Endodermal cell (in vitro differentiated cells): Measurements from ENCODE around the gene SCUBE3. TPM values are rescaled to one million over a fixed set of nuclear protein-coding genes. Genes with fewer than 3 reads are reported as not detected.

ENCODE experiments used
- DNase-seq: peaks from one replicate; pipeline ENCODE4 v3.0.0-alpha.2; 2017
- H3K27ac ChIP-seq: 2 replicates; pipeline ENCODE4 v1.5.1; 2013; ENCODE audit warnings: mild to moderate bottlenecking, low read depth, low read length, moderate library complexity
- H3K27me3 ChIP-seq: 2 replicates; pipeline ENCODE4 v1.6.1; 2013; ENCODE audit warnings: mild to moderate bottlenecking, low read length, moderate library complexity; ENCODE audit not compliant: insufficient read depth, control insufficient read depth, poor library complexity, severe bottlenecking
- H3K36me3 ChIP-seq: 2 replicates; pipeline ENCODE4 v1.7.0; 2013; ENCODE audit warnings: mild to moderate bottlenecking, low read length, moderate library complexity; ENCODE audit not compliant: control insufficient read depth, insufficient read depth
- H3K4me1 ChIP-seq: one replicate; pipeline ENCODE4 v1.7.0; 2013; ENCODE audit warnings: low read length; ENCODE audit not compliant: control insufficient read depth, insufficient read depth
- H3K4me3 ChIP-seq: 2 replicates; pipeline ENCODE4 v1.5.1; 2013; ENCODE audit warnings: mild to moderate bottlenecking, low read length, moderate library complexity
- H3K9ac ChIP-seq: 2 replicates; pipeline ENCODE4 v1.6.1; 2013; ENCODE audit warnings: mild to moderate bottlenecking, low read length, moderate library complexity; ENCODE audit not compliant: poor library complexity, severe bottlenecking; ENCODE audit errors: extremely low read depth
- H3K9me3 ChIP-seq: 2 replicates; pipeline ENCODE4 v1.6.1; 2013; ENCODE audit warnings: mild to moderate bottlenecking, low read length, moderate library complexity; ENCODE audit not compliant: control insufficient read depth
- H3K27ac Mint-ChIP-seq: 2 replicates; pipeline ENCODE4 v1.8.0; 2020; ENCODE audit warnings: mixed read lengths
- H3K27me3 Mint-ChIP-seq: 2 replicates; pipeline ENCODE4 v1.8.0; 2021; ENCODE audit warnings: mild to moderate bottlenecking, mixed read lengths; ENCODE audit not compliant: insufficient read depth
- H3K36me3 Mint-ChIP-seq: 2 replicates; pipeline ENCODE4 v1.8.0; 2020; ENCODE audit warnings: low read depth, mixed read lengths
- H3K4me1 Mint-ChIP-seq: 2 replicates; pipeline ENCODE4 v1.8.0; 2020; ENCODE audit warnings: mixed read lengths
- H3K4me3 Mint-ChIP-seq: 2 replicates; pipeline ENCODE4 v1.8.0; 2020; ENCODE audit warnings: mild to moderate bottlenecking, moderate library complexity, mixed read lengths
- H3K9me3 Mint-ChIP-seq: 2 replicates; pipeline ENCODE4 v1.8.0; 2020; ENCODE audit warnings: mild to moderate bottlenecking, mixed read lengths
- WGBS, 2 experiments: methylation state at CpG; one replicate each; pipeline versions ENCODE4 v1.1.5 to v1.1.7; 2013; ENCODE audit warnings: missing lambda C conversion rate in 2 of 2, mixed read lengths in 1 of 2; ENCODE audit not compliant: insufficient coverage in 1 of 2, insufficient read length in 1 of 2; 5-methylcytosine and 5-hydroxymethylcytosine counted together
- long read RNA-seq, 4 experiments: library from polyadenylated mRNA in 2 of 4; library from RNA in 1 of 4; library from capped mRNA in 1 of 4; stranded (forward) in 3 of 4; unstranded in 1 of 4; transcript quantifications; one replicate each; pipeline ENCODE4 v2.0.0, GENCODE V29; 2020 to 2021; ENCODE audit warnings: inconsistent platforms in 1 of 4
- polyA plus RNA-seq, 2 experiments: library from polyadenylated mRNA; stranded (reverse); fragments of 50-300 nt; gene quantifications; one replicate each; pipeline ENCODE4 v1.2.3, GENCODE V29; 2013
- total RNA-seq, 2 donors: library from RNA; stranded (reverse); fragmentation: NEBNext Ultra II Directional in 1 of 2; extraction: Animal tissue kit (Norgen Biotek cat#: 25700) in 1 of 2; gene quantifications; 2 replicates in 1 of 2; 3 replicates in 1 of 2; pipeline ENCODE4 v1.2.1, GENCODE V29; 2021
- TF ChIP-seq, protein P1 (sequence below): fragments of 200-600 bp; sonication (generic); conservative IDR thresholded peaks from 2 replicates; pipeline ENCODE4 v1.5.0; 2021; ENCODE audit warnings: antibody characterized with exemption, mild to moderate bottlenecking

SCUBE3 gene
- total RNA-seq, result under 1 TPM; 0.27 to 0.86 TPM
- 22.4 TPM for polyA plus RNA-seq (2013, experiment 1 of 2)
- polyA plus RNA-seq (2013, experiment 2 of 2), result 18.8 TPM
- long read RNA-seq, experiment 1, result 0 reads
- long read RNA-seq, experiment 2, full-length matches to known transcripts, result 1 of 1 reads
- long read RNA-seq, experiment 2, partial matches to known transcripts, result 0 of 1 reads
- long read RNA-seq, experiment 2, other reads (novel, unspliced or antisense), result 0 of 1 reads
- long read RNA-seq, experiment 3, partial matches to known transcripts, result 1 of 1 reads
- long read RNA-seq, experiment 3, other reads (novel, unspliced or antisense), result 0 of 1 reads
- long read RNA-seq, experiment 4, result 0 reads

DNA sequence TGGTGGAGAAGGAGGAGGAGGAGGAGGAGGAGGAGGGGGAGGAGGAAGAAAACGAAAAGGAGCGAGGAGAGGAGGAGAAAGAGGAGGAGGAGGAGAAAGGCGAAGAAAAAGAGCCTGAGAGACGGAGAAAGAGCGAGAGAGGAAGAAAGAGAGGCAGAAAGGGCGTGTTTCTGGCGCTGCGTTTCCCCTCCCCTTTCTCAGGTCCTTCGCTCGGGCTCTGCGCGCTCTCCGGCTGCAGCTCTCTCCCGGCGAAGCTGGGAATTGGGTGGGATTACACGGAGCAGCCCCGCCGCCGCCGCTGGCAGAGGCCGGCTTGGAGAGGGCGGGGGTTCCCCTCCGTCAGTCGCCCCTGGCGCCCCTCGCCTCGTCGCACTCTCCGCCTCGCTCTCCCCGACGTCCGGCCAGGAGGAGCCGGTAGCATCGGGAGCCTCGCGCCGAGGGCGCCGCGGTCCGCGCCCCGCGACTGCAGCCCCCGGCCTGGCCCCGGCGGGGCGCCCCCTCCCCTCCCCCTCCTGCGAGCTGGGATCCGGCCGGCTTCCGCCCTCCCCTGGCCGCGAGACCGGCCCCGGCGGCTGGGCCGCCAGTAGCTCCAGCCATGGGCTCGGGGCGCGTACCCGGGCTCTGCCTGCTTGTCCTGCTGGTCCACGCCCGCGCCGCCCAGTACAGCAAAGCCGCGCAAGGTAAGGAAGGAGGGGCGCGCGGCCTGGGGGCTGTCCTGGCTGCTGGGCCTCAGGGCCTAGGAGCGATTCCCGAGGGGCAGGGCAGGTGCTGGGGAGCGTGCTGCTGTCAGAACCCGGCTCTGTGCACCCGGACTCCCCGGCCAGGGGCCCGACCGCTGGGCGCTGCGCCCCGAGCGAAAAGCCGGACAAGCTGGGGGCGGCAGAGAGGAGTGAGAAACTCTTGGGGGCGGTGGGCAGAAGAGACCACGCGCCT is at the start of gene SCUBE3:
Gene SCUBE3, plus strand, starts transcription at position 133 of the 933 bp plus-strand sequence. Its CDS starts 463 bp downstream, at position 596.
- 0% methylated on average over 27 to 89 of the region's 89 CpGs for WGBS, 2 experiments
- Histone ChIP-seq H3K4me1 (peaks cover 20% of the 10 kb centered on the region), H3K27me3 (peaks cover 73% of the 10 kb centered on the region), H3K9ac (peak within 1 kb of the TSS; percentile 32), H3K4me3 (peak within 1 kb of the TSS; percentile 79), H3K9me3 (no peaks in the 10 kb centered on the region), H3K36me3 (no peaks in the 10 kb centered on the region), H3K27ac (peak within 1 kb of the TSS; percentile 76)
- Mint-ChIP-seq H3K9me3 (no peaks in the 10 kb centered on the region), H3K27me3 (peaks cover 91% of the 10 kb centered on the region), H3K27ac (no peak within 1 kb of the TSS), H3K36me3 (no peaks in the 10 kb centered on the region), H3K4me3 (peak within 1 kb of the TSS; percentile 57), H3K4me1 (peaks cover 37% of the 10 kb centered on the region)
- TF ChIP-seq, protein P1, sequence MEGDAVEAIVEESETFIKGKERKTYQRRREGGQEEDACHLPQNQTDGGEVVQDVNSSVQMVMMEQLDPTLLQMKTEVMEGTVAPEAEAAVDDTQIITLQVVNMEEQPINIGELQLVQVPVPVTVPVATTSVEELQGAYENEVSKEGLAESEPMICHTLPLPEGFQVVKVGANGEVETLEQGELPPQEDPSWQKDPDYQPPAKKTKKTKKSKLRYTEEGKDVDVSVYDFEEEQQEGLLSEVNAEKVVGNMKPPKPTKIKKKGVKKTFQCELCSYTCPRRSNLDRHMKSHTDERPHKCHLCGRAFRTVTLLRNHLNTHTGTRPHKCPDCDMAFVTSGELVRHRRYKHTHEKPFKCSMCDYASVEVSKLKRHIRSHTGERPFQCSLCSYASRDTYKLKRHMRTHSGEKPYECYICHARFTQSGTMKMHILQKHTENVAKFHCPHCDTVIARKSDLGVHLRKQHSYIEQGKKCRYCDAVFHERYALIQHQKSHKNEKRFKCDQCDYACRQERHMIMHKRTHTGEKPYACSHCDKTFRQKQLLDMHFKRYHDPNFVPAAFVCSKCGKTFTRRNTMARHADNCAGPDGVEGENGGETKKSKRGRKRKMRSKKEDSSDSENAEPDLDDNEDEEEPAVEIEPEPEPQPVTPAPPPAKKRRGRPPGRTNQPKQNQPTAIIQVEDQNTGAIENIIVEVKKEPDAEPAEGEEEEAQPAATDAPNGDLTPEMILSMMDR, result no peak
- DNase-seq, result peak; percentile 88

DNA sequence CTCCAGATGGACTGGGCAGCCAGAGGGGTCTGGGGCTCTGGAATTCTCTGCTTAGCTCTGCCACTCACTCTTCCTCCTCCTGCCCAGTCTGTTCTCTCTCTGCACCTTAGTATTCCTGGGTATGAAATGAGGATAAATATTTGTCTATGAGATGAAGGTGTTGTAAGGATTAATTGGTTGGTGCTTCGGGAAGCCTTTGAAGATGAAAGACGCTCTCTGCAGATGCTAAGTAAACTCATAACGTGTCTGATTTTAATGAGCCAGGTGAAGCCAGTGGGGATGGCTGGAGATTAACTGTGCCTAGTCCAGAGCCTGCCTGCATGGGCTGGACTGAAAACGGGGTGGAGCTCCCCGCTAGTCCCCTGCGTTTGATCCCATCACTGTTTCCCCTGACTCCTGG is 49.5 kb upstream of the SCUBE3 start:
- Mint-ChIP-seq H3K9me3 (no peaks in the 10 kb centered on the region), H3K4me1 (peaks cover 22% of the 10 kb centered on the region), H3K4me3 (no peak overlapping the region), H3K27ac (no peak overlapping the region), H3K36me3 (no peaks in the 10 kb centered on the region), H3K27me3 (peaks cover 22% of the 10 kb centered on the region)
- peak; percentile 26 for DNase-seq
- Histone ChIP-seq H3K4me1 (peaks cover 2% of the 10 kb centered on the region), H3K9me3 (no peaks in the 10 kb centered on the region), H3K36me3 (no peaks in the 10 kb centered on the region), H3K4me3 (no peak overlapping the region), H3K27ac (no peak overlapping the region), H3K27me3 (peaks cover 12% of the 10 kb centered on the region), H3K9ac (no peak overlapping the region)
- TF ChIP-seq, protein P1, result no peak
- WGBS, 2 experiments, result 94 to 96% methylated on average over 4 to 6 of the region's 6 CpGs

DNA sequence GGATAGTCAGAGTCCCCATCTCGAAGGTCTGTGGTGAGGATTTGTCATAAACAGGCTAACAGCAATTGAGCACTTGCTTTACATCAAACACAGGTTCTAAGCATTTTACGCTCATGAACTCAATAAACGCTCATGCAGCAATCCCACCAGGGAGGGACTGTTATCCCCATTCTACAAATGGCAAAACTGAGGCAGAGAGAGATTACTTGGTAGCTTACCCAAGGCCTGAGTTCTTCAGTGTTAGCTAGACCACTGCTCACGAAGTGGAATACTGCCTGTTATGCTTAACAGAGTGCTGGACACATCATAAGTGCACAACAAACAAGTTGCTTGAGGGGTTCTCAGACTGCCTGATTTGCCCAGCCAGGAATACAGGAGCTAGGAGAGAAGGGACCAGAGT is 48.9 kb upstream of the SCUBE3 start:
- Histone ChIP-seq H3K27me3 (peaks cover 12% of the 10 kb centered on the region), H3K27ac (no peak overlapping the region), H3K9me3 (no peaks in the 10 kb centered on the region), H3K4me1 (peaks cover 2% of the 10 kb centered on the region), H3K4me3 (no peak overlapping the region), H3K9ac (no peak overlapping the region), H3K36me3 (no peaks in the 10 kb centered on the region)
- 92 to 98% methylated on average over 4 of the region's 4 CpGs for WGBS, 2 experiments
- Mint-ChIP-seq H3K4me1 (peaks cover 22% of the 10 kb centered on the region), H3K27ac (no peak overlapping the region), H3K27me3 (peaks cover 25% of the 10 kb centered on the region), H3K9me3 (peaks cover 5% of the 10 kb centered on the region), H3K36me3 (no peaks in the 10 kb centered on the region), H3K4me3 (no peak overlapping the region)
- TF ChIP-seq, protein P1, result no peak
- DNase-seq, result peak; percentile 18
